ENCODE results near the gene MRGPRG.

Gene MRGPRG

DNA sequence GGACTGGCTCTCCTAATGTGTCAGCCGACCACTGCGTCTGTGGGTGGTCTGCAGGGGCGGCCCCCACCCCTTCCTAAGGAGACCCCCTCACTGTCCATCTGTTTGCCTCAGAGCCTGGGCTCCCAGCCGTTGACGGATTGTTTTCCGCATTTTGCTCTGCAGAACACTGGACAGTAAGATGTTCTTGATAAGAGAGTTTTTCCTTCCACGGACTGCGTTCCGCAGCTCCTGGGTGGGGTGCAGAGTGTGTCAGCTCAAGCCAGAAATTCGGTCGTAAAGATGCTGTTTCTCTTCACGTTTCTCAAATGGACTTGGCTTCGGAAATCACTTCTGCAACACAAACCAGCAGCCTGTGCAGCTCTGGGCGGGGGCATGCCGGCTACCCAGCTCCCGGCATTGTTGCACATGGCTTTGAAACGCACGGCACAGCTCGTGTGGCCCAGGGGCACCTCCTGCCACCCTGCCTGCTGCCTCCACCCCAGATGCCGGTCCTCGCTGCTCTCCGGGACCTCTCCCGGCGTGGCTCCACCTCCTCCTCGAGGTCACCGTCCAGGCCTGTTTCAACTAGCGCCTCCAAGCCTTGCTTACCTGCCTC lies 2.9 kb upstream of the MRGPRG start:
- DNase-seq (ENCODE audit: low read depth, low spot score), result no peak
- TF ChIP-seq, protein P1, sequence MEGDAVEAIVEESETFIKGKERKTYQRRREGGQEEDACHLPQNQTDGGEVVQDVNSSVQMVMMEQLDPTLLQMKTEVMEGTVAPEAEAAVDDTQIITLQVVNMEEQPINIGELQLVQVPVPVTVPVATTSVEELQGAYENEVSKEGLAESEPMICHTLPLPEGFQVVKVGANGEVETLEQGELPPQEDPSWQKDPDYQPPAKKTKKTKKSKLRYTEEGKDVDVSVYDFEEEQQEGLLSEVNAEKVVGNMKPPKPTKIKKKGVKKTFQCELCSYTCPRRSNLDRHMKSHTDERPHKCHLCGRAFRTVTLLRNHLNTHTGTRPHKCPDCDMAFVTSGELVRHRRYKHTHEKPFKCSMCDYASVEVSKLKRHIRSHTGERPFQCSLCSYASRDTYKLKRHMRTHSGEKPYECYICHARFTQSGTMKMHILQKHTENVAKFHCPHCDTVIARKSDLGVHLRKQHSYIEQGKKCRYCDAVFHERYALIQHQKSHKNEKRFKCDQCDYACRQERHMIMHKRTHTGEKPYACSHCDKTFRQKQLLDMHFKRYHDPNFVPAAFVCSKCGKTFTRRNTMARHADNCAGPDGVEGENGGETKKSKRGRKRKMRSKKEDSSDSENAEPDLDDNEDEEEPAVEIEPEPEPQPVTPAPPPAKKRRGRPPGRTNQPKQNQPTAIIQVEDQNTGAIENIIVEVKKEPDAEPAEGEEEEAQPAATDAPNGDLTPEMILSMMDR (IDR thresholded peaks at IDR 0.05; ENCODE audit: insufficient read depth, low read length, missing control alignments), result no peak
- ChIA-PET POLR2A (no interaction called here), CTCF (interaction anchor here (1.1 to 1.3 kb wide), 2 partner anchors 130 to 246 kb away, joined by 3 to 5 read pairs; no protein-coding TSS in a partner anchor)
- H3K4me3 ChIP-seq (ENCODE audit: low read depth, low read length), result no peak overlapping the region

DNA sequence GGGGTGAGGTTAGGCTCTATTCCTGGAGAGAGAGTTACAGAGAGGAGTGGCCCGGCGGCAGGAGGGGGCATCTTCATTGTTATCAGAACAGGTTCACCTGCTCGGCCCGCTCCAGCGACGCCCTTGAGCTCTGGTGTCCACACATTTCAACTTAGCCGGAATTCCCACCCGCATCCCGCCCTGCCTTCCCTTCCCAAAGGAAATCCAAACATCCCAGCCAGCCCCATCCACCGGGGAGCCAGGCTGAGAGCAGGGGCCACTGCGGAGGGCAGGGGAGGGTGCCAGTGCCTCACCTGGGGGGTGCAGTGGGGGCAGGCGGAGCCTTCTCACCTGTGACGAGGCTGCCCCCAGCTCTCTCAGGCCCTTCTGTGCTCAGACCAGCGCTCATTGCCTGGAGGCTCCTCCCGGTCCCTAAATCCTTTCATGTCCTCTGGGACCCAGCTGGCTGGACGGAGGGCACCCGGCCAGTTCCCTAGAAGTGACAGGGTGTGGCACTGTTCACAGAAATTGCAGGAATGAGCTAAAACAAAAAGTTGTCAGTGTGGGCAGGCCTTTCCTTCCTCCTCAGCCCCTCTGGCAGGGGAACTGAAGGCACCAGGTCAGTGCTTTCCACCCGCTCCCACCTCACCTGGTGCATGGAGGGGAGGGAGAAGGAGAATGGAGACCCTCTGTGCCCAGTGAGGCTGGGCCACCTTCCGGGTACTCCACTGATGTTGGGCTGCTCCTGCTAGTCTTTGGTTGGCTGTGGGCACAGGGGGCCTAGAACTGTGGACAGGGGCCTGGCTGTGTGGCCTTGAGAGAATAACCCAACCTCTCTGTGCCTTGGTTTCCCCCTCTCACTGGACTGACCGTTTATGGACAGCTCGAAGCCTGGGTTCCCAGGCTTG lies 2.2 kb upstream of the MRGPRG start:
- CTCF ChIA-PET, result interaction anchor here (1.1 to 1.6 kb wide), 3 partner anchors 9 to 245 kb away, joined by 3 to 5 read pairs (median 4); no protein-coding TSS in a partner anchor
- DNase-seq (ENCODE audit: low read depth, low spot score), result no peak
- TF ChIP-seq, protein P1 (IDR thresholded peaks at IDR 0.05; ENCODE audit: insufficient read depth, low read length, missing control alignments), result no peak
- POLR2A ChIA-PET, result no interaction called here
- no peak overlapping the region for H3K4me3 ChIP-seq (ENCODE audit: low read depth, low read length)

DNA sequence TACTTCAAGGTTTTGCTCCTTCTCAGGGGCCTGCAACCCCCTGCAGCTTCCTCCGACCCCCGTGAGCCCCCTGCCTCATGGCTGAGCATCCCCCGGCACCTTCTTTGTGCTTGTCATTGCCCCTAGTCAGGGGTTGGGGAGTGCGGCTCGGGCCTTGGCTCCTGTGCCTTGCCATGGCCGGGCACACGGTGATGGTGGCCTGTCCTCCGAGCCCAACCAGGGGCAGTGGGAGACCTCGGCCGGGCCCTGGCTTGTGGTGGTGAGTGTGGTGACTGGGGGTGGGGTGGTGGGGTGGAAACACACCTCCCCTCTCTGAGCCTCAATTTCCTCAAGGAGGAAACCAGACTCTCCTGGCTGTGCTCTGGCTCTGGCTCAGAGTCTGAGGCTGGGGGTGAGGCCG lies 1.5 kb upstream of the MRGPRG start:
- TF ChIP-seq, protein P1 (IDR thresholded peaks at IDR 0.05; ENCODE audit: insufficient read depth, low read length, missing control alignments), result no peak
- no peak for DNase-seq (ENCODE audit: low read depth, low spot score)
- ChIA-PET POLR2A (no interaction called here), CTCF (interaction anchor here (1.1 to 1.6 kb wide), 2 partner anchors 9 to 244 kb away, joined by 3 to 4 read pairs; no protein-coding TSS in a partner anchor)
- no peak overlapping the region for H3K4me3 ChIP-seq (ENCODE audit: low read depth, low read length)

DNA sequence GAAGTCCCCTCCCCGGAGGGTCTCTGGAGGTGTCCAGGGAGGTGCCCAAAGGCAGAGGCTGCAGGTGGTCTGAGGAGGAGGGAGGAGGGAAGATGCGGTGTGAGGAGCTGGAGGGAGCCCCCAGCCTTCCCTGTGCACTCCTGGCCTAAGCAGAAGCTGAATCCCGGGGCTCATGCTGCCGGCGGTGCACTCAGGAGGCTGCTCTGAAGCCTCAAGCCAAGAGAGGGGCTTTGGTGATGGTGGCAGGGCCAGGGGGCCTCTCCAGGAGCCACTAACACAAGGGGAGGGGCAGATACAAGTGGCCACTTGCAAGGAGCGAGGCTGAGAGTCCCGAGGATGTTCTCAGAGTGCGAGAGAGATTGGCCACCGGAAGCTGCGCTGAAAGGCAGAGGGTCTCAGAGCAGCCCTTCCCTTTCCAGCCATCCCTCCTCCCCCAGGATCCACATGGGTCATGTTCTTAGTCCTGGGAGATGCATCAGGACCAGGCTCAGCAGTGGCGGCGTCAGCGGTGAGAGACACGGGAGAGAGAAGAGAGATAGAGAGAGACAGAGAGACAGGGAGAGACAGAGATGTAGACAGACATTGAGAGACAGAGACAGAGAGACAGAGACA lies 774 bp upstream of the MRGPRG start:
- no peak overlapping the region for H3K4me3 ChIP-seq (ENCODE audit: low read depth, low read length)
- DNase-seq (ENCODE audit: low read depth, low spot score), result no peak
- TF ChIP-seq, protein P1 (IDR thresholded peaks at IDR 0.05; ENCODE audit: insufficient read depth, low read length, missing control alignments), result no peak
- ChIA-PET POLR2A (no interaction called here), CTCF (interaction anchor here (1.6 kb wide), 1 partner anchor 10 kb away, joined by 4 read pairs; no protein-coding TSS in a partner anchor)

DNA sequence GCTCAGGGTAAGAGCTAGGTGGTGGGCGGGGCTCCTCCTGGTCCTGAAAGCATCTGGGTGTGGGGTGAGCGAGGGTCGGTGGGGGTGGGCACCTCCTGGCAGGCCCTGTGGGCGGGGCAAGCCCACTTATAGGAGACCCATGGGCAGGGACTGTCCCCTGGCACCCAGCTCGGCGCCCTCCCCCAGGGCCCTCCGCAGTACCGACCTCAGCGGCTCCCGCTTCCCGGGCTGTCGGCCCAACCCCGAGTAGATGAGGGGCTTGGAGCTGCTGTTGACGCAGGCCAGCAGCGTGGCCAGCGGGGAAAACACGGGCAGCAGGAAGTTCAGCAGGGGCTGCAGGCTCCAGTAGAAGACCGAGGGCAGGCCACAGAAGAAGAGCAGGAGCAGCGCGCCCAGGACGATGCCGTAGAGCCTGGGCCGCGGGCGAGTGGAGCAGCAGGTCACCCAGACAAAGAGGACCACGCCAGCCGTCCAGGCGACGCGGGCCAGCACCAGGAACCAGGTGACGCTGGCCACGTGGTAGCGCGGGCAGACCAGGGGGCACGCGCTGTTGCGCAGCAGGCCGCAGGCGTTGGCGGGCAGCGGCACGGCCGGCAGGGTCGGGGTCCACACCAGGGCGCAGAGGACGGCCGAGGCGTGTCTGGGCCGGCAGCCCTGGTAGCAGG lies 663 bp downstream of the MRGPRG start:
- POLR2A ChIA-PET, result no interaction called here
- CTCF ChIA-PET, result interaction anchor here (1.1 to 3.8 kb wide), 3 partner anchors 104 to 181 kb away, joined by 3 to 15 read pairs (median 12); no protein-coding TSS in a partner anchor
- DNase-seq (ENCODE audit: low read depth, low spot score), result no peak
- TF ChIP-seq, protein P1 (IDR thresholded peaks at IDR 0.05; ENCODE audit: insufficient read depth, low read length, missing control alignments), result no peak
- no peak overlapping the region for H3K4me3 ChIP-seq (ENCODE audit: low read depth, low read length)
